ENCODE results near the gene ZNF783.

GRCh38 chr7:149304006-149304405, 42.0 kb downstream of the ZNF783 start:
- TF ChIP-seq CTCF (conservative IDR thresholded peaks at IDR 0.05; ENCODE audit: low read depth, low read length) (no peak), EZH2 (IDR thresholded peaks at IDR 0.05; ENCODE audit: borderline replicate concordance, low read depth, low read length, poor library complexity, severe bottlenecking) (no peak)
